ENCODE measurements around the gene PRKCZ.
A peak's percentile ranks its signal among the peaks of the same experiment; 100 is the strongest.

PRKCZ gene

DNA sequence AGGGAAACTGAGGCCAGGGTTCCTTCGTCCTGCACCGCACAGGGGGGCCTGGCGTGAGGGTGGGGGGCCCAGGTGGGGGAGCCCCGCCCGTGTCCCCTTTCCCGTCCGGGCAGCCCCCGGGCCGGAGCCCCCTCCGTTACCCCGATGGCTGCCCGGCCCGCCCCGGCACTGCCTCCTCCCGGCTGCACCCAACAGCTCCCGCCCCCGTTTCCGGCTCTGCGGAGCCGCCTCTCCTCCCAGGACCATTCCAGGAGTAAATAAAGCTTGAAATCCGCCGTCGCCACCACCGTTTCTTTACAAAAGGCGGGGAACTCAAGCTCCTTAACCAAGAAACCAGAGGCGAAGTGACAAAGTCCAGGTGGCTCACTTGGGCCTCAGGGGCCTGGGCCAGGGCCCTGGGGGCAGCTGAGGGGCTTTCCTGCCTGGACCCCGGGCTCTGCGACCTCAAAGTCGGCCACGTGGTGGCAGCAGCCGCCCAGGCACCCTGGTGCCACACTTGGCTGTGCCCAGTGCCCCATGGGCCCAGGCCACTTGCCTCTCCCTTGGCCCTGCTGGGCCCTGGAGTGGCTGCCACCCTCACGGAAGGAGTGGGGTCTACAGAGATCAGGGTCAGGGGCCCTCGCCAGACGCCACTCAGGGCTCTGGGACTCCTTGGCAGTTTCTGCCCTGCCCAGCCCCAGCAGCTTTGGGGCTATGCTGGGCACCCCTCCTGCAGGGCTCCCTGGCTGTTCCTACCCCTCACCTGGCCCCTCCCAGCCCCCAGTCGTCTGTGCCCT lies 144.9 kb downstream of the PRKCZ start:
- peak; percentile 87 for DNase-seq (ENCODE audit: low read depth)

DNA sequence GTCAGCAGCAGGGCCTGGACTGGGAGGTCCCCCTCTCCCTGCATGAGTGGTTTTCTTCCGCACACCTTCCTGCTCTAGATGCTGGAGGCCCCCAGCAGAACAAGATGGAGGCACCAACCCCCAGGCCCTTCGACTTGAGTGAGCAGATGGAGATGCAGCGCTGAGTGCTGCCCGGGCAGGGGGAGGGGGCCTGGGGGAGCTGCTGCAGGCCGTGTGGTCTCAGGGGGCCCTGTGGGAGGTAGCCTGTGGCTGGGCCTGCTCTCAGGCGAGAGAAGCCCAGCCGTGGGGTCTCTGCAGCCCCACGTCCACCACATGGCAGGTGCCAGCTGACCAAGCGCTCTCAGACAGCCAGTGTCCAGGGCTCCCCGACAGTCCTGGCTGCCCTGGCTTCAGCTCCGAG lies 145.6 kb downstream of the PRKCZ start:
- no peak for DNase-seq (ENCODE audit: low read depth)

DNA sequence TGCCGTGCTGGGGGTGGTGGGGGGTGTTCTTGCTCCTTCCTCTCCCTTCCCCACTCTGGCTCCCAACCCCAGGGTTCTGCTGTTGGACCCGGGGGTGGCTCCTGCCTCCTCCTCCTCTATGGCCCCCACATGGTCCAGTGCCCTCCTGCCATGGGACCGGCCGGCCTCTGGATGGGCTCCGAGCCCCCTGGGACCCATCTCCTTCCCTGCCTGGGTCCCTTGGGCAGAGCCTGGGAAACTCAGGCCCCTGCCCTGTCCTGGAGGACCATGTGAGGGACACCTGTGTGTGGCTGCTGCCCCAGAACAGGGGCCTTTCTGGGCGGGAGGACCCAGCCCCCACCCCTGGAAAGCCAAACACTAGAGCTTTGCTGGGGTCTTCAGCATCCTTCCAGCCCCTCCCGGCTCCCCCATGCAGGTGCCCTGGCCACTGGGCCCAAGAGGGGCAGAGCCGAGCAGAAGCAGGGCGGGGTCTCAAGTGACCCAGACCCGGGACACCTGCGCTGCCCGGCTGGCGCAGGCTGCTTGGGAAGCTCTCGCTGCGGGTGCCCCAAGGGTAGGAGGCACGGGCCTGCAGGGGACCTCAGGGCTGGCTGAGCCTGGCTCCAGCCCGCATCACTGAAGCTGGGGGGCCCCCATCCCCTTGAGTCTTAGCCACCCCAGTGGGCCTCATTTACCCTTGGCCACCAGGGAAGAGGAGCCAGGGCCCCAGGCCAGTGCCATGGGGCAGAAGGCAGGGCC lies 146.9 kb downstream of the PRKCZ start:
- DNase-seq (ENCODE audit: low read depth) = no peak

DNA sequence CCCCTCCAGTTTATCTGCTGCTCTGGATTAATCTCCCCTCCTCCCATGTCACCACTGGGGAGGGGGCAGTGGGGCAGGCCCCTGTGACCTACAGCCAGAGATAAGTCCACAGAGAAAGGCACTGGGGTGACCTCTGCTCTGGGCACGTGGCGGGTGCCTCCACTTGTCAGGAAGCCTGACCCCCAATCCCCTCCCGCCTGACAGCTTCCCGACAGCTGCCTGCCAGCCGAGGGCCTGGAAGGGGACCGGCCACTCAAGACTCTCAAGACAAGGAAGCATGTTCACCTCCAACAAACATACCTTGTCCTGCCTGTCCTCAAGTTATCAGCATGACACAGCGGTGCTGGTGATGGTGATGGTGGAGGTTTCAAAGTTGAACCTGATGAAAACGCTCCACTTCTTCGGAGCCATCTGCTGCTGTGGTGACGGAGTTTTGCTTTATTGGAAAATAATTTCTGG lies 147.5 kb downstream of the PRKCZ start:
- DNase-seq (ENCODE audit: low read depth) = no peak

DNA sequence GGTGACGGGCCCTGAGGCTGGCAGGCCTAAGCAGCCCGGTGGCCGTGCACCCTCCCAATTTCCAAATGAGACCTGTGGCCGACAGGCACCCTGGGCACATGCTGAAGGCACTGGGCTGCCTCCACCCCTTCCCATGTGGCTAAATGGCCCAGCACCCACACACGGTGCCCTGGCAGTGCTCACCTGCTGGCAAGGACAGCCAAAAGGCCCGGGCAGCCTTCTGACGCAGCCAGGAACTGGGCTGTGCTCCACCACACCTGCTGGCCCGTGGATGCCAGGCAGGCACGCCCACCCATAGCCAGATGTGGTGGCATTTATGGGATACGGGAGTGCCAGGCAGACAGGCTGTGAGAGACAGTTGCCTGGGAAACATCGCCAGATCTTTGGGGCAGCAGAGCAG lies 148.4 kb downstream of the PRKCZ start:
- no peak for DNase-seq (ENCODE audit: low read depth)

DNA sequence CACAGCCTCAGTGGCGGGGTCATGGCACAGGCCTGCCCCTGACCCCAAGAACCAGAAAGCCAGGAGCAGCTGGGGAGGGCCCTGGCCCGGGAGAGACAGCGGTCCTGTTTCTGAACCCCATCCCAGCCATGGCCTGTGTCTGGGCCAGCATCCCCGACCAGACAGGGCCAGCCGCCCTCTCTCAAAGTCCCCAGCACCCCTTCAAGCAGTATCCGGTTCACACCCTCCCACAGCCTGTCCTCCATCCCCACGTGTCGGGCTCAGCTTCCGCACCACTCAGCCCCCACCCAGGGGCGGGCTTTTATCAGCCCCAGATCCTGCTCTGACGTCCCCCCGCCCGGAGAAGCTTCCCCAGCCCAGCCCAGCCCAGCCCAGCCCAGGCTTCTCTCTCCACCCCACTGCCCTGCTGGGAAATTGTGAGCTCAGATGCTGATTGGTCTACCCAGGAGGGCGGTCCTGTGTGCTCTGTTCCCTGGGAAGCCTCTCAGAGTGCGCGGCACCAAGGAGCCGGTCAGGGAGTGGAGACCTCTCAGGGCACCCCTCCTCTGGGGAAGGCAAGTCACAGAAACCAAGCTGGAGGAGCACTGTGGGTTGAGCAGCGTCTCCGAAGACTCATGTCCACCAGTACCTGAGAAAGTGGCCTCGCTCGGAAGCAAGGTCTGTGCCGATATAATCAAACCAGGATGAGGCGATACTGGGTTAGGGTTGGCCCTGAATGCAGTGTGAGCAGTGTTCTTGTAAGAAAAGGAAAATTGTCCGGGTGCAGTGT lies 149.0 kb downstream of the PRKCZ start:
- DNase-seq (ENCODE audit: low read depth) = peak; percentile 94

DNA sequence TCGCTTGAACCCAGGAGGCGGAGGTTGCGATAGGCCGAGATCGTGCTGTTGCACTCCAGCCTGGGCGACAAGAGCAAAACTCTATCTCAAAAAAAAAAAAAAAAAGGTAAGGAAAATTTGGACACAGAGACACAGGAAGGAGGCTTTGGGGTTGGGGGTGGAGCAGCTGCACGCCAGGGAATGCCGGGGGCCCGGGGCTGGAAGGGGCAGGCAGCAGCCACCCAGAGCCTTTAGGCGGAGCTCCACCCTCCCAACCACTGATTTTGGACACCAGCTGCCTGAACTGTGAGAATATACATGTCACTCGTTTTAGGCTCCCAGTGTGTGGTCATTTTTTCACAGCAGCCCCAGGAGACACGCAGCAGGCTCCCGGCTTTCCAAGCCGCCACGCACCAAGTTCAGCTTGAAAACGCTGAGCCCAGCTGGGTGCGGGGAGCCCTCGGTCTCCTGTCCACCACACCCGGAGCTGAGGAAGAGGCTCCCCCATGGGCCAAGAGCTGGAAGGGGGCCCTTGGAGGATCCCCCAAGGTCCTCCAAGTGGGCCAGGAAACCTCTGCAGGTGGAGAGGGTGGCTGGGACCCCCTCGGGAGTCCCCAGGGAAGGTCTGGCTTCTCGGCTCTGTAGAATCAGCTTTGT lies 150.2 kb downstream of the PRKCZ start:
- no peak for DNase-seq (ENCODE audit: low read depth)

DNA sequence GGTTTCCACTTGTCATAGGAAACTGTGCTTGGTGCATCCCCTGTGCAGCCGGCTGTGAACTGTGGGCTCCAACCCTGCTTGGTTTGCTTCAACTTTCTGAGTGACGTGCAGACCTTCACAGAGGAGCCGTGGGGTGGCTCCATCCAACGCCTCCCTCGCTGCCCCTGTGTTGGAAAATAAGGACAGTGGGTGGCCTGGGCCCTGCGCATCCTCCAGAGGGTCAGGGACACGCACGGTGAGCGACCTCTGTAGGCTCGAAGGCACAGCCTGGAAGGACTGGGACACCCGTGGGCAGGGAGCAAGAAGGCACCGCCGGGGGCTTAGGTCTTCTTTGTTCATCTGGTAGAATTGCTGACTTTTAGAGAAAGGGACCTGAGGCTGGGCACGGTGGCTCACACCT lies 150.9 kb downstream of the PRKCZ start:
- DNase-seq (ENCODE audit: low read depth) = no peak

DNA sequence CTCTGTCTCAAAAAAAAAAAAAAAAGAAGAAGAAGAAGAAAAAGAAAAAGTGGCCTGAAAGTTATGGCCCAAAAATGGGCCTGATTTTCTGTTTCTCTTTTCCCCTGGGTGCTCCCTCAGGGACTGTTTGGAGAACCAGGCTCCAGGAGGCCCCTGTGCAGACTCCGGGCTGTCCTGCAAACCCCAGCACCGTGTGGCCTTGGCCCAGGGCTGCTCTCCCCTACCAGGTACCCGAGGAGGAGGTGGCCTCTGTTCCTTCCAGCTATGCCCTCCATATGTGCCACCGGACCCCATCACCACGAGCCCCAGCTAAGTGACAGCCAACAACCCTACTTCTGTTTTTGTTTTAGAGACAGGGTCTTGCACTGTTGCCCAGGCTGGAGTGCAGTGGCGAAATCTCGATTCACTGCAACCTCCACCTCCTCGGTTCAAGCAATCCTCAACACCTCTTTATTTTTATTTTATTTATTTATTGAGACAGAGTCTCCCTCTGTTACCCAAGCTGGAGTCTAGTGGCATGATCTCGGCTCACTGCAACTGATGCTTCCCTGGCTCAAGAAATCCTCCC lies 151.9 kb downstream of the PRKCZ start:
- no peak for DNase-seq (ENCODE audit: low read depth)

DNA sequence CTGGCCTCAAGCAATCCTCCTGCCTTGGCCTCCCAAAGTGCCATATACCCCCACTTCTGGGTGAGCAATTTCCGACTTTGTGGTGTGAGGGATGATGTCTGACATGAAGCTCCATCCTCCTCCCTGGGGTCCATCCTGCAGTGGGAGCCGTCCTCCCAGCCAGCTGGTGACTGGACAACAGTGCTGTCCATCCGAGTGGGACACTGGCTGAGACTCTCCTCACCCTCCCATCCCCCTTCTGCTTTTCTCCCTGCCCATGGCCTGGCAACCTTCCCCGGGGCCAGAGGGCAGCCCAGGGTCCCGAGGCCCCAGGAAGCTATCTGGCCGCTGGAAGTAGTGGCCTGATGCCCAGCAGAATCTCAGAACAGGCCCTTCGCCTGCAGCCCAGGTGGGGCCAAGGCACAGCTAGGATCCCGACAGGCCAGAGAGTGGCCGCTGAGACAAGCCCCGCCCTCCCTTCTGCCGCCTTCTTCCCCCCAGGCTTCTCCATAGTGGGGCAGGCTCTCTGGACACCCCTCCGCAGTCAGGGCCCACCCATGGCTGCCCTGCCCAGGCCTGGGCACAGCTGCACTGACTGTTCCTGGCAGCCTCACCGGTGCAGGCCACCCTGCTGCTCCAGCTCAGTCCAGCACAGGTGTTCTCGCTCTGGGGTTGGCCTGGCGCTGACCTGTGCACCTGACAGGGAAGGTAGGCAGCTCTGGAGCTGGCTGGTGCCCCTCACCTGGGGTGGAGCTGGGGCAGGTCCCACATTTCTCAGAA lies 152.8 kb downstream of the PRKCZ start:
- DNase-seq (ENCODE audit: low read depth) = no peak

DNA sequence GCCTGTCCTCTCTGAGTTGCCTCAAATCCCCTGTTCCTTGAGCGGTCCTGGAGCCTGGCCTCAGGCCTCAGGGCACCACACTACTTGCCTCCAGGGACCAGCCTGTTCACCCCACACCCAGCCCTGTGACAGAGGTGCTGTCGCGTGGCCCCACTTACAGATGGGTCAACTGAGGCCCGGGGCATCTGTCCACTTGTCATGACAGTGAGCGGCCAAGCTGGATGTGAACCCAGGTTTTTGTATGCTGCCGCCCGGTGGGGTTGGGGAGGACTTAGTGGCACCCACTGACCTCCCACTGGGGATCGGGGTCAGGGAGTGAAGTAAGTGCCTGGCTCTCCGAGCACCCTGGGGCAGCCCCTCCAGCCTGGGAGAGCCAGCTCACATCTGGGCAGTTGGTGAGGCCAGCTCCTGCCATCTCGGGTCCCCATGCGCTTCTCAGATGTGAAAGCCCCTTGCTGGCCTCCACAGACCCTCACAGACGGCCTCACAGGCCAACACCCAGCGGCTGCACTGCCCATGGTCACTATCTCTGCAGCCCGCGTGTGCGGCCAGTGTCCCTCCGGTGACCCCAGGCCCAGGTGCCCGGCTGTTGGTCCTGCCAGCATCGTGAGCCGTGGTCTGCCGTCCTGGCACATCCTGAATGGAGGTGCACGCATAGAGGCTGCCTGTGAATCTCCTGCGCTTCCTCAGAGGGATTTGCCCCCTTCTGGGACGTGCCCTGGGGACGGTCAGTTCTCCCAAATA lies 153.6 kb downstream of the PRKCZ start:
- DNase-seq (ENCODE audit: low read depth) = no peak

DNA sequence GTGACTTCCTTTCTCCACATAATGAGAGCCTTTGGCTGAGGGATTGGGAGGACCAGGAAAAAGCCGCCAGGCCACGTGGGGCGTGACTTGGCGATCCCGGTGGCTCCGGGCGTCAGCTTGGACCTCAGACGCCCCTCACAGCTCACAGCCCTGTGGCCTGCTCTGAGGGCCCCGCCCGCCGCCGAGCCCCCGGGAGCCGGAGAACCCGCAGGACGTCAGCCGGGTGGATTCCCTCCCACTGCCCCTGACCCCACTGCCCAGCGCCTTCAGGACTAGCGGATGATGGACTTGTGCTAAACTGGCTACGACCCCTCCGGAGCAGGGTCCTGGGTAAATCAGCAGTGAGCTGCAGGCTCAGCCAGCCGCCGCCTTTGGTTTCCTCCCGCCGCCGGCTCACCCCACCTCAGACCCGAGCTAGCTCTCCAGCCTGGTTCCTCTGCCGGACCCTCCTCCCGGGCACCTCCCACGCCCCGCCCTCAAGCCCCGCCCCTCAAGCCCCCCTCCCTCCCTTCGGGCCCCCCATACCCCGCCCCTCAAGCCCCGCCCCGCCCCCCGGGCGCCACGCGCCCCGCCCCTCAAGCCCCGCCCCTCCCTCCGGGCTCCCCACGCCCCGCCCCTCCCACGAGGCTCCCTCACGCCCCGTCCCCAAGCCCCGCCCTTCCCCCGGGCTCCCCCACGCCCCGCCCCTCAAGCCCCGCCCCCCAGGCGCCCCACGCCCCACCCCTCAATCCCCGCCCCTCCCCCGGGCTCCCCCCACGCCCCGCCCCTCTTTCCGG lies 154.4 kb downstream of the PRKCZ start:
- peak; percentile 60 for DNase-seq (ENCODE audit: low read depth)

DNA sequence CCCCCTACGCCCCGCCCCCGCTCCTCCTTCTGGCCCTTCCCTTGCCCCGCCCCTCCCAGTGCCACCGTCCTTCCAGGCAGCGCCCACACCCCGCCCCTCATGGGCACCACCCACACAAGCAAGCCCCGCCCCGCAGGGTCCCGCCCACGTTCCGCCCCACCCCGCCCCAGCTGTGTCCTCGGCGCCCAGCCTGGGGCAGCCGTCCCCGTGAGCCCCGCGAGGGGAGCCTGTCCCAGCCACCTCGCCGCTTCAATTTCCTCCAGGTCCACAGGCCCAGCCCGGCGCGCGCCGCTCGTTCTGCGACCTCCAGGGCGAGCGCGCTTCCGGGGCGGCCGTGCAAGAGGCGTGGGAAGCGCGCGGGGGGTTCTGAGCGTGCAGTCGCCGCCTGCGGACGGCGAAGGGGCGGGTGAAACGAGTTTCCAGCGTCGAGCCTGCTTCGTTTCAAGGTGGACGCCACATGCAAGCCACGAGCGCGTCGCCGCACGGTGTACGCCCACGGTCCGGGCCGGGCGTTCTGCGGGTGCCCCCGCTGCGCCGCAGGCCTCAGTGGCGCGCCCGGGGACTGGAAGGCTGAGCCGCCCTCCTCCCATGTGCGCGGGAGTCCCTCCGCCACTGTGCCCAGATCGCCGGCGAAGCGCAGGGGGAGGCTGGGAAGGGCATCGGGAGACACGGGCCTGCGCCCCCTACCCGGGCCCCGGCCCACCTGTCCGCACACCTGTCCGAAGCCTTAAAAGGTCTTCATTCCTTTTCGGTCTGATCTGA lies 155.2 kb downstream of the PRKCZ start:
- DNase-seq (ENCODE audit: low read depth) = peak; percentile 94

DNA sequence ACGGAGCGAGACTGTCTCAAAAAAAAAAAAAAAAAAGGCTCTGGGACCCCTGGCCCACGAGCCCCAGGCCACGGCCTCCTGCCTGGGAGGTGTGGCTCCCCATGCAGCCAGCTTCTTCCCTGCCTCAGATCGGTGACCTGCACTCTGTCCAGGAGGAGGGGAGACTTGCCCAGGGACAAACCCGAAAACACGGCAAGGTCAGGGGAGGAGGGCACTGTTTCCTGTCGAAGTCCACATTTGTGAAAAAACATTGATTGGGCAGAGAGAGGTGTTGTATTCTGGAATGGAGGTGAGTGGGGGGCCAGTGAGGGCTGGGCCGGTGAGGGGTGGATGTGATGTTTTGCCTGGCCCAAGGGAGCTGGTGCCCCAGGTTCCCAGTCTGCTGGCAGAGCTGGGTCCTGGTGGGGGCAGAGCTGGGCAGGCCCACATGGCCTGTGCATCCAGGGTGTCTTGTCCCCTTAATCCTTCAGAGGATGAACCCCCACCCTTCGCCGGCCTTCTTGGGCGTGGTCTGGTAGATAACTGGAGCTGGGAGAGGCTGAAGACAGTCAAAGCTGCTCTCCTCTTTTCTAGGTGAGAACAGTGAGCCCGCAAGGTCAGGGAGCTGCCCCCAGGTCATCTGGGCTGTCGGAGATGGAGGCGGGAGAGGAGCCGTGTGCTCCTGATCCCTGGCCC lies 156.7 kb downstream of the PRKCZ start:
- no peak for DNase-seq (ENCODE audit: low read depth)

DNA sequence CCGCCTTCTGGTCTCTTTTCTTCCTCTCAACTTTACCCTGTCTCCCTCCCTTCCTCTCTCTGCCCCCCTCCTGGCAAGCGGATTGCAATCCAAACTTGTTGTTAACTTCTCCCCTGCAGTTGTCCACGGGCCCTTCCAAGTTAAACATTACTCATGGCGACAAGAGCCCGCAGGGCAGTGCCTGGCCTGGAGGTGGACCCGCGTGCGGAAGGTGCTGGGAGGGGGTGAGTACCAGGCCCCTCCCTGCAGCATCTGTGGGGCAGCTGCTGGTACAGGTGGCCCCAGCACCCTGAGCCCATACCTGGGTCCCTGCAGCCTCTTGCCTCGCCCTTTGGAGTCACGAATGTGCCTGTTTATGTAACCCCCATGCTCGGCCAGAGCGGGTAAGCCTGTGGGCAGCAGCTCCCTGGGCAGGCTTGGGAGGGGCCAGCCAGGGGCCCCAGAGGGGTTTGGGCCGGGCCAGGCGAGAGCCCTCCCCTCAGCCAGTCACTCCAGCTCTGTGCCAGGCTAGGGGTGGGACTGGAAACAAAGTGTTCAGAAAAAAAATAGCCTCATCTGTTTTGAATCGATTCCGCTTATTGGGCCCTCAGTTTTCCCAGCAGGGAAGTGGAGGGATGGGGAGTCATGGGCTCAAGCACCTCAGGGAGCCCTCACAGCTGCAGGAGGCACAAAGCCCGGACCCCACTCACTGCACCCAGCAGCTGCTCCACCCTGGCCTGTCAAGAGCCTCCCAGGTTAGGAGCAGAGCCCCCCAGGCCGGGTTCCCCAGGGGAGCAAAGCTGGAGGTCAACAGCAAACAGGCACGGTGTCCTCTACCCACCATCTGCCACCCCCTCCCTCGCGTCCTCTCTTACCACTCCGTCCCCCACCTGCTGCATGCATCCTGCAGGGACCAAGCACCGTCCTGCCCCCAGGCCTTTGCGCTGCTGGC lies 158.4 kb downstream of the PRKCZ start:
- peak; percentile 75 for DNase-seq (ENCODE audit: low read depth)

DNA sequence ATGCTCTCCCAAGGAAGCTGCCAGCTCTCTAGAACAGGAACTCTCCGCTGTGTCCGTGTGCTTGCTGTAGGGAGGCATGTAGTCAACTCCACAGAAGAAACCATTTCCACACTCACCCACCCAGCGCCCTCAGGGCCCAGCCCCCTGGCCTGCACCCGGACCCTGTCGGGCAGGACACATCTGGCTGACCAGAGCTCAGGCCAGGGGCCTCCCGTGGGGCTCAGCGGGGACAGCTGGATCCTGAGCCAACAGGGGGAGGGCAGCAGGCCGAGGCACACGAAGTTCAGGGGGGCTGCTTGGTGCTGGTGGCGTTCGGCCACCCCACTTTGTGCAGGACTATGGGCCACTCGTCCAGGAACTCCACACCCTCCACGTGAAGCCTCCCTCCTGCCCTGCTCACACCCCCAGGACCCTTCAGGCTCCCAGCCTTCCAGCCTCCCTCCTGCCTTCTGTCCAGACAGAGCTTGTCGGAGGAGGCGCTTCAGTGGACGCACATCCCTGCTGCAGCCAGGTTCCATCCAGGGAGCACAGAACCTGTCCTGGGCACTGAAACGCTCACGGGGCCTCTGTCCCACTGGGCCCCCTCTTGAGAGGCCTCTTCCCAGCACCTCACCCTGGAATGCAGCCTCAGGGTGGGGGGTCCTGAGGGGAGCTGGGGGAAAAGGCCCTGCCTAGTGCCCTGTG lies 159.3 kb downstream of the PRKCZ start:
- no peak for DNase-seq (ENCODE audit: low read depth)

Data from iris pigment epithelial cell (primary cell).